Skeletal muscle cell (primary cell): ENCODE data around the gene SP6.

Experiments used
- DNase-seq: peaks from one replicate; pipeline ENCODE4 v3.0.0-alpha.2; 2010; ENCODE audit warnings: low read depth
- H3K4me3 ChIP-seq: 2 replicates; pipeline ENCODE4 v1.5.1; 2011; ENCODE audit warnings: low read depth, mild to moderate bottlenecking, control low read depth, low read length, moderate library complexity

SP6 gene

GRCh38 chr17:47850692-47851573 lies at the start of gene SP6:
Gene SP6, minus strand, starts transcription at chr17:47851163. Its CDS starts 2,734 bp downstream, at chr17:47848429.
- DNase-seq = no peak
- H3K4me3 ChIP-seq = peak within 1 kb of the TSS; percentile 38

DNA sequence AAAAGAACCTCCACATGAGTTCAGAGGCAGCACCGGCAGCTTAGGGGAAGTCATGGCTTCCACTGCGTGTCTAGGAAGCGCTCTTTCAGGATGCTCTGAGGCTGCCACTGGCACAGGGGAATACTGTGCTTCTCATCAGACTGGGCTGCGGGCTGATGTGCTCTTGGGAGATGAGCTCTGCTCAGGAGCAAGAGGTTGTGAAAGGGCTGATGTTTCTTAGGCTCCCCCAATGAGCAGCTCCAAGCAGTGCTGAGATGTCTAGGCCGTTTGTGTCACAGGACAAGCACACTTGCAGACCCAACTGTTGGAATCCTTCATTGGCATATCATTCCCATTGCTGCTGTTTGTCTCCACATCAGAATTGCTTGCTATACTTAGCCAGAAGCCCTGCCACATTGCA lies 48.7 kb upstream of the SP6 start:
- H3K4me3 ChIP-seq = no peak overlapping the region
- DNase-seq = no peak

DNA sequence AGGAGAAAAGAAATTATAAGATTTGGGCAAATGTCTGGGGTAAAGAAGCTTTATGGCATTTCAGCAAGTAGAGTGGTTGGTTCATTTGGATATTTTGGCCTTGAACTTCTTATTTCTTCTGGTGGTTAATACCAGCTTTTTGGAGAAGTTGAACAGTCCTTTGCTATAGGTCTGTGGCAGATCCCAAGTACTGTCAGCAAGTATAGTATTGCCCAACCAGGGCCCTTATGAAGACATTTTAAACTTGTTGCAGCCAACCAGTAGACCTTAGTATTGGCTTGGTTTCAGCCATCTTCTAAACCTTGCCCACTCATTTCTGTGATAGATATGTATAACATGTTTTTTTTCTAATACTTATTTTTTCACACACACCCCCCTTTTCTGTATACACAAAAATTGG lies 47.3 kb upstream of the SP6 start:
- H3K4me3 ChIP-seq = no peak overlapping the region

DNA sequence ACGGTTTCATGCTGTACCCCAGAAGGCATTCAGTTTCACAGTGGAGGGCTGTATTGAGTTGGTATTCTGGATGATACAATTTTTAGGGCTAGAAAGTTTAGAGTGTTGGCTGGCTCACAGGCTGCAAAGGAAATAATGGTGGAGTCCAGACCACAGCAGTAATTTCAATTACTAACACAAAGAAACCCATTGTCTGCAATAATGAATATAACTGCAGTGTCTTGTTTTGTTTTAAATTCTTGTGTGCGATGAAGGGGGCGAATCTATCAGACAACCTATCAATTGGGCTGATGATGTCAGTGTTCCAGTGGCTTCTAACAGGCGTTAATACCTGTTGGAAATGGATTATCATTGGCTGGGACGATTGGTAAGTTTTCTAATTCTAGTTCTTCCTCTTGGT lies 46.6 kb upstream of the SP6 start:
- no peak for DNase-seq
- peak overlapping the region; percentile 90 for H3K4me3 ChIP-seq

More for the DNA sequence above, 47.3 kb upstream of the SP6 start:
- DNase-seq = no peak

DNA sequence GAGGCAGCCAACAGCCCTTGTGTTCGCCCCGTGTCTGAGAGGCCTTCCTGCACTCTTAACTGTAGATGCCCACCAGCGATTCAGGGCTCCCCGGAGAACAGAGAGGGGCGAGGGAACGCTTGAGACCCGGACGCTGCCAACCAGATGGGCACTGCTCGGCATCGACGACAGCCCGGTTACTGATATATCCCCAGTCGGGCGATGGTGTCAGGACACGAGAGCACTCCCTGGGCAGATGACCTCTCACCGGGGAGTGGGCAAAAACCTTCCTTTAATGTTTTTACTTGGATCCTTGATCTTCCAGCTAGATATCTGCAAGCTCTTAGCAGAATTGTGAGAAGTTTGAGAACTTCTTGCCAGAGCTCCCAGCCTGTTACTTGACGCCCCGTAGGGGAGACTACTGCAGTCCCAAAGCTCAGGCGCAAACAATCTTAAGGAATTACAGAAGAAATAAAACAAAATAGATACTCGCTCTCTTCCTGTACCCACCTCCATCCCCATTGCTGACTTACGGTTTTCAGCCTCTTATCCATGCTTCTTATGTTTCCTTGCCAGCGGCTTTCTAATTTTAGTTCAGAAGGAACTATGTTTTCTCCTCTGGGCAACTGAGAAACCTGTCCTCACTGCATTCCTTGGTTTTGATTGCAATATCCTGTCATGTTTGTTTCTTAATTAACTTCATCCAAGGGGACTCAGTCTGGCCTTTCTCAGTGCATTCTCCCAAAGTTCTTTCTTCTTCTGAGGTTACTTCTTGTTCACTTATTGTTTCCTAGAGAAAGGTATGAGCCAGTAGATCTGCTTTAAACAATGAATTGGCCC lies 45.9 kb upstream of the SP6 start:
- DNase-seq = no peak
- peak overlapping the region; percentile 90 for H3K4me3 ChIP-seq

- peak within 1 kb of the TSS; percentile 90 for H3K4me3 ChIP-seq
- peak; percentile 100 for DNase-seq
Observed at GRCh38 chr17:47895856-47896671, 45.1 kb upstream of the SP6 start, which contains the start of gene SP2. Gene SP2, plus strand, starts transcription at chr17:47896236. Its CDS starts 51 bp downstream, at chr17:47896287.

DNA sequence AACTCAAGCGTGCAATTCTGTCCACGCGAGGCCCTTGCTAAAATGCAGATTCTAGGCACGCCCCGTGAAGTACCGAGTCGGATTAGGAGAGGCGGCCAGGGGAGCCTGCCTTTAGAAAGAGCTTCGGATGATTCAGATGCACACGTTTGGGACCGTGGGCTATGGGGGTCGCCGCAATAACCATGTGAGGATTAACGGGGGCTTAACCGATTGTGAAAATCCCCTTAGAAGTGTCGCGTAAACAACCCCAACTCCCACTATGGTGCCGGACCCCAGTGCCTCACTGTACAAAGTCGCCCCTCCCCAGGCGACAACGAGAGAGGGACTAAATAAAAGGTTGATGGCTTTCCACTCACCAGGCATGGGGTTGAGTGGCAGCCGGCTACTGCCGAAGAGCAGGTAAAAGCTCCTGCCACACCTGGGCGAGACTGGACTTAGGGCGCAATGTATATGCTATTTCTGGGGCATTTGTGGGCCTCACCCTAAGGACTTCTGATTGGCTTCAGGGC lies 44.4 kb upstream of the SP6 start:
- peak overlapping the region; percentile 76 for H3K4me3 ChIP-seq
- DNase-seq = no peak

DNA sequence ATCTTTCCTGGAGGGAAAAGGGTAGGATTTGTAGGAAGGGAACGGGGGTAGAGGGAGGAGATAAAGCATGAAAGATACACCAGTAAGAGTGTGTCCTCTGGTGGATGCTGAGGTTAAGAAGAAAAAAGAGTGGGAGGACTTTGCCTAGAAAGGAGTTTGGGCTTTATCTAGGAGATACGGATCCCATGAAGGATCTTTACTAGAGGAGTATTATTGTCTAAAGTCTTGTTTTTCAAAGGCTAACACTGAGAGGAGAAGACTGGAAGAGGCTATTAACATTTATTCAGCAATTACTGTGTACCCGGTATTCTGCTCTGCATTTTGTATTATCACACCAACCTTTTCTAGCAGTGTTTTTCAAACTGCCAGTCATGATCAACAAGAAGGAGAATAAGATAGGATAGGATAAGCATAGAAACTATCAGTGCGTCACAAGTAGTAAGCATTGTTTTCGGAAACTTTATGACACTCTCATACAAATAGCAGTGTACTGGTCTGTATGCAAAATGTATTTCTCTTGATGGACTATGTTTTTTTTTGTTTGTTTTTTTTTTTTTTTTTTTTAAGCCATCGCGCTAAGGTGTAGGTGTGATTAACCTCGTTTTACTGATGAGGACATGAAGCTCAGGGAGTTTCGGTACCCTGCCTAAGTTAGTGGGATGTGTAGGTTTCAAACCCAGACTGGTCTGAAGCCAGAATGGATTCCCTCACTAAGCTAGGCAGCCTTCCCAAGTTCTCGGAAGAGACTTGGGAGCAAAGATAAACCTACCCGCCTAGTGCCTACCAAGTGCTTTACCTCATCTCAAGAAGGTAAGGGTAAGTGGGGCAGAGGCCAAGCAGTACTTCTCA lies 43.8 kb upstream of the SP6 start:
- DNase-seq = no peak
- H3K4me3 ChIP-seq = peak overlapping the region; percentile 76

GRCh38 chr17:47891545-47892088 lies 40.7 kb upstream of the SP6 start:
- H3K4me3 ChIP-seq = no peak overlapping the region
- no peak for DNase-seq

DNA sequence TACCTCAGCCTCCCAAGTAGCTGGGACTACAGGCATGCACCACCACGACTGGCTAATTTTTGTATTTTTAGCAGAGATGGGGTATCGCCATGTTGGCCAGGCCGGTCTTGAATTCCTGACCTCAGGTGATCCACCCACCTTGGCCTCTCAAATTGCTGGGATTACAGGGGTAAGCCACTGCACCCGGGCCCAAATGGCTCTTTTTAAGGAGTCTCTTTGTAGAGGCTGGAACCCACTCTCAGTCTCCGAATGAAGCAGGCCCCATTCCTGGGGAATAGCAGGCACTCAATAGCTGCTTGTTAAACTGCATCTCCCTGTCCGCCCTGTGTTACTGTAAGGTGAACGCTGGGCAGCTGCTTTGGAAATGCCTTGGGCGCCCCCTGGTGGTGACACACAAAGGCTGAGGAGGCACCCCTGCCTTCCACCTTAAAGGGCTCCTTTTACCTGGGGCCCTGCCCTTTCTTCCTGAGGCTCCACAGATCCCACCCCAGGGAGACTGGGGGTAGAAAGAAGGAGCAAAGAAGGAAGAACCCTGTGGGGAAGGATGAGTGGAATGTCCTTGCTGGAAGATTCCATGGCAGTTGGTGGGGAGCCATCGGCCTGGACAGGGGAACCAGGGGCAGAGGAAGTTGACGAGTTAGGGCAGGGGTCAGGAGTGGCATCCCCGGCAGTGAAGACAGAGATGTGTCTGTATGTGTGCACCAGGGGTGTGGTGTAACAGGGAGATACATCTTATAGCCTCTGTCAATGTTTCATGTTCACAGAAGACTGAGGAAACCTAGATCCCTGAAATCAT lies 39.0 kb upstream of the SP6 start:
- peak; percentile 34 for DNase-seq
- H3K4me3 ChIP-seq = no peak overlapping the region

DNA sequence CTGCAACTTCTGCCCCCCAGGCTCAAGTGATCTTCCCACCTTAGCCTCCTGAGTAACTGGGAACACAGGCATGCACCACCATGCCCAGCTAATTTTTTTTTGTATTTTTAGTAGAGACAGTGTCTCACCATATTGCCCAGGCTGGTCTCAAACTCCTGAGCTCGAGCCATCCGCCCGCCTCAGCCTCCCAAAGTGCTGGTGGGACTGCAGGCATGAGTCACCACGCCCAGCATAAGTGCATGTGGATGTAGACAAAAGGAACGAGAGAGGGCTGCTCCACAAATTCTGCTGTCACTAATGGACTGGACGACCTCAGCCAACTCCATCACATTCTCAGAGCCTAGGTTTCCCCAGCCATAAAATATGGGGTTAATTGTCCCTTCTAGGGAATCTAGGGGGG lies 37.3 kb upstream of the SP6 start:
- DNase-seq = no peak
- no peak overlapping the region for H3K4me3 ChIP-seq

- H3K4me3 ChIP-seq = no peak overlapping the region
- no peak for DNase-seq
Observed at GRCh38 chr17:47884905-47885730, 34.2 kb upstream of the SP6 start.

DNA sequence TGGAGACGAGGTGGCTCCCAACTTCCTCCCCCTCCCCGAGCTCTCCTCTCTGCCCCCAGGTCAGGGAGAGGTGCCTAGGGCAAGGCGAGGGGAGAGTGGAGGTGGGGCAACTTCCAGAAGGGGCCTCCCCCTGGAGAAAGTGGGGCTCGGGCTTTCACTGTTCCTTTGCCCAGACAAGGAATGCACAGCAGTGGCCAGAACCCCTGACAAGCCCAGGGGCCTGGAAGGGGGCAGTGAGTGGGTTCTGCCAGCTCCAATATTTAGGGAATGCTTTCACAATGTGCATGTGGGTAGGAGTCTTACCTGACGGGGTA lies 33.4 kb upstream of the SP6 start:
- H3K4me3 ChIP-seq = no peak overlapping the region
- DNase-seq = no peak

DNA sequence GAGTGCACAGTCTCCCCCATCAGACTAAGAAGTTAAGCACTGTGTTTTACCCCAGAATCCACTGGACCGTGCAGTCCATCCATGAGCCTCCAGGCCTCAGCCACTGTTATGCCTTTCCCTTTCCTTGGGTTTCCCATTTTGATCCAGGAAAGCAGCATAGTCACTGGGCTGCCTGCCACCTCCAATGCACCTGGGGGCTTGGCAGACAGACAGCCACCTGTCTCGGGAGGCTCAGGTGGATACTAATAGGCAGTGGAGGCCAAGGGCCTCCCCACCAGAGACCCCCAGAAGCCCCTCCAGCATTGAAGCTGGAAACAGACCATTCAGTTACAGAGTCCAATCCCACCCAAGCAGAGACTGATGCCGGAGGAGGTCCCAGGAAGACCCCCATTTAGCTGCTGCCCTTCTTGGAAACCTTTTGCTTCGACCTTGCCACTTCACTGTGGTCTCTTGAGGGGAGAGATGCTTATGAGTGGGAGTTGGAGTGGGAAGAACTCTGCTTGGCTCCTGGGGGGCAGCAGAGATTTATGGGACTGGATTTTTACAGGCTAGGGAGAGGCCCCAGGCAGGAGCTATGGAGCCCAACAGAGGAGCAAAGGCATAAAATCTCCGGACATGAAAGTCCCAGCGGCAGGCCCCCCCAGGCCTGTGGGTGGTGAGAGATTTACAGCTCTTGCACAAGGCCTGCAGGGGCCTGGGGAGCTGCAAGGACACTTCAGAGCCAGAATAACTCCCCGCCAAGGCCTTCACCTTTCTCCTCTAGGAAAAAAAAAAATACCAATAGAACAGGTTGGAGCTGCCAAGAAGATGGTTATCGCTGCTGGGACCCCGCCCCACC lies 32.8 kb upstream of the SP6 start:
- no peak overlapping the region for H3K4me3 ChIP-seq
- peak; percentile 37 for DNase-seq

GRCh38 chr17:47882695-47883588 lies 32.0 kb upstream of the SP6 start:
- no peak for DNase-seq
- no peak overlapping the region for H3K4me3 ChIP-seq
